ENCODE data around the gene RRBP1.

RRBP1 gene

DNA sequence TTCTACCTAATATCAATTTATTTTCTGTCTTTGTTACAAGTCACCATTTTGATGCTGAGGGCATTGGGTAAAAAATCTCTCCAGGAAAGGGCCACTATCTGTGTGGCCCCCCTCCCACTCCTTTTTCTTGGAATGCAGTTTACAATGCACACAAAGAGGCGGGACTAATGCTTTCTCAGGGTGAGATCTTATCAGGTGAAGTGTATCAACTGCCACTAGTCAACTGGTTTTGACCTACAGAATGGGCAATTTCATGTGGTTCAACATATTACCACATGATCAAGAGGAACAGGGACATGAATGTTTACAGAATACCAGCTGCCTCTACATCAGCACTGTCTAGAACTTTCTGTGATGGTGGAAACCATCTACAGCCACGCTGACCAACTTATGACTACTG, 3.7 kb downstream of the RRBP1 start:
- Mint-ChIP-seq H3K27ac (no peak overlapping the region), H3K4me3 (no peak overlapping the region)

DNA sequence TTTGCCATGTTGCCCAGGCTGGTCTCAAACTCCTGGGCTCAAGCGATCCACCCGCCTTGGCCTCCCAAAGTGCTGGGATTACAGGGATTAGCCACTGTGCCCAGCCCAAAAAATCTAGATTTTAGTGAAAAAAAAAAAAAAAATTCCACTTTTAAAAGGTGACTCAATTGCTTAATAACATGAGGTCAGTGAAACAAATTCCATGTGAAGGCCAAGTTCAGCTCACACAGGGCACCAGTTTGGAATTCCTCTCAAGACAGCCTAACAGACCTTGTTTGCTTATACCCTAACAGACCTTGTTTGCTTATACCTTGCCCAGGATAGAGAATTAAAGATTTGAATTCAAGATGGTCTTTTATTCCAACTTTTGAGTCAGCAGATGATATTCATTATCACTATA, 5.1 kb downstream of the RRBP1 start:
- Mint-ChIP-seq H3K27me3 (no peaks in the 10 kb centered on the region), H3K36me3 (no peaks in the 10 kb centered on the region), H3K9me3 (no peaks in the 10 kb centered on the region), H3K27ac (no peak overlapping the region), H3K4me1 (peaks cover 11% of the 10 kb centered on the region), H3K4me3 (no peak overlapping the region)

More for the DNA sequence above, 3.7 kb downstream of the RRBP1 start:
- no peaks in the 10 kb centered on the region for H3K9me3 Mint-ChIP-seq
- H3K27me3 Mint-ChIP-seq: no peaks in the 10 kb centered on the region
- no peaks in the 10 kb centered on the region for H3K36me3 Mint-ChIP-seq
- peaks cover 18% of the 10 kb centered on the region for H3K4me1 Mint-ChIP-seq

DNA sequence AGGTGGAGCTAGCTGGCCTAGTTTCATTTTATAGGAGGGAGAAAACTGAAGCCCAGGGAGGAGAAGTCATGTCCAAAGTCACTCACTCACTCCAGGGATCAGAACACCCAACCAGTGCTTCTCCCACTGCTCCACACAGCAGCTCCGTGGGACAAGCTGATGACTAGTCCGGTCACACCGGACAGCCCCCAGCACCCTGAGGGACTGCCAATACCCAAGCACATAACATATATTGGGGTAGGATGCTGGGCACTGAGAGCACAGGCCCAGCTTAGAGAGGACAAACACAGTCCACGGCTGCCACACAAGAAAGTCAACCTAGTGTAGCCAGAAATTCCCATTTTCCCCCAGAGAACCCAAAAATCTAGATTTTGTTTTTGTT, 5.7 kb downstream of the RRBP1 start:
- Mint-ChIP-seq H3K9me3 (no peaks in the 10 kb centered on the region), H3K27ac (no peak overlapping the region), H3K4me1 (peaks cover 11% of the 10 kb centered on the region), H3K27me3 (no peaks in the 10 kb centered on the region), H3K4me3 (no peak overlapping the region), H3K36me3 (no peaks in the 10 kb centered on the region)

DNA sequence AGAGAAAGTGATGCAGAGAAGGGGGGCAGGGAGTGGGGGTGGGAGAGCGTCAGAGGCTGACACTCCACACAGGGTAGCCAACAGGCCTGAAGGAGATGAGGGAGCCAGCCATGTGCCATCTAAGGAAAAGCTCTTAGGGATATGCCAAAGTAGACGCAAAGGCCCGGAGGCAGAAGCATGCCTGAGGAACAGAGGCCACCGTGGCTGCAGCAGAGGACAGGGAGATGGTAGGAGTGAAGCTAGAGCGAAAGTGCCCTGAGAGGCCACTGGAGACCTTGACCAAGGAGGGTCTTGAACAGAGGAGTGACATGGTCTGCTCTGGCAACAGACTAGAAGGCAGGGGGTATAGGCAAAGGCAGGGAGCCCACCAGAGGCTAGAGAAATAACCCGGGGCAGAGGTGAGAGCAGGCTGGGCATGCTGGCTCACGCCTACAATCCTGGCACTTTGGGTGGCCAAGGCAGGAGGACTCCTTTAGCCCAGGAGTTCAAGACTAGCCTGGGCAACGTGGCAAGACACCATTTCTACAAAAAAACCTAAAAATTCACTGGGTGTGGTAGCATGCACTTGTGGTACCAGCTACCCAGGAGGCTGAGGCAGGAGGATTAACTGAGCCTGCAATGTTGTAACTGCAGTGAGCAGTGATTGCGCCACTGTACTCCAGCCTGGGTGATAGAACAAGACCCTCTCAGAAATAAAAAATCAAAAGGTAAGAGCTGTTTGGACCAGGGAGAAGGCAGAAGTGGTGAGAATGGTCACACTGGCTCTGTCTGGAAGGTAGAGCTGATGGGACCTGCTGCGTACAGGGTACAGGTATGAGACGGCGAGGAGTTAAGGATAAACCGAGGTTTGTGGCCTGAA, 6.3 kb downstream of the RRBP1 start:
- Mint-ChIP-seq H3K27me3 (no peaks in the 10 kb centered on the region), H3K36me3 (no peaks in the 10 kb centered on the region), H3K4me1 (peaks cover 11% of the 10 kb centered on the region), H3K27ac (no peak overlapping the region), H3K4me3 (no peak overlapping the region), H3K9me3 (no peaks in the 10 kb centered on the region)

DNA sequence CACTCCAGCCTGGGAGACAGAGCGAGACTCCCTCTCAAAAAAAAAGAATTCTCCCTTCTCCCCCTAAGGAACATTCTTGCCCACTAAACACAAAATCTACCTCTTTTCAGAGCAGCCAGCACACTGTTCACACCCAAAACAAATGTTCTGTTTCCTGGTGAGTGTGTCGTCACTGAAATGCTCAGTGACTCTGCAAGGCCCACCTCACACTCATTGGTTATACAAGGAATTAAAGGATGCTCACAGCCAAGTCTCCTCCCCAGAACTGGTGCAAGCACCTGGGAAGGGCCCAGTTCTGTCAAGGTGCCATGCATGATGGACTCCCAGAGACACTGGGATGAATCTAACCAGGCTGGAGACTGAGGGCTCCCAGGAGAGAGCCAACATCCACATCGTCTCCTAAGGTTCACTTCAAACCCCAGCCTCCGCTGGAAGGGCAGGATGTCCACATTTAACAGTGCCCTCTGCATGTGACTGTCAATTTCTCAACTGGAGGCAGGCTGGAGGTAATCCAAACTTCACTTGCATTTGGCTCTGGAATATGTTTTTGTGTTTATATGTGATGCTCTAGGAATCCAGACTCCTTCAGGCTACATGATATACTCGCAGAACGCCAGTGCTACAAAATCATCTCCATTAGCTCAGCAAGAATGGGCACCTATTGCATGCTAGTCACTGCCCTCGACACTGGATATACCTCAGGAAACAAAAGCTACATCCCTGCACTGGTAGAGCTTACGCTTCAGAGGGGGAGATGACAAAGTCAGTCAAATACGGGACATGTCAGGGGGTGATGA, 7.1 kb downstream of the RRBP1 start:
- Mint-ChIP-seq H3K9me3 (no peaks in the 10 kb centered on the region), H3K27me3 (no peaks in the 10 kb centered on the region), H3K36me3 (peaks cover 2% of the 10 kb centered on the region), H3K4me3 (no peak overlapping the region), H3K27ac (no peak overlapping the region), H3K4me1 (peaks cover 6% of the 10 kb centered on the region)

DNA sequence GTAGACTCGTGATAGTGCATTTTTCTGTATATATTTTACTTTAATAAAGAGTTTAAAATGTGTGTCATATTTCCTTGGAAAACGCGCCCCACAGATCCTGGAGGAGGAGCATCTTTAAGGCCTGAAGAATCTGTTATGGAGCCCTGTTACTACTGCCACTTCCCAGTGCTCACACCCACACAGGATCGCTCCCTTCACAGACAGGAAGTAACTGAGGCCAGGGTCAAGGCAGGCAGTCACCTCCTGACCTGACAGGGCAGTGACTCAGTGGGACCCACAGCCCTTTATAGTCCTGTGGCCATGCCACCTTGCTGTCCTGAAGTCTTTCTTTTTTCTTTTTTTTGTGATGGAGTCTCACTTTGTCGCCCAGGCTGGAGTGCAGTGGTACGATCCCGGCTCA, 9.0 kb downstream of the RRBP1 start:
- peaks cover 2% of the 10 kb centered on the region for H3K36me3 Mint-ChIP-seq
- no peaks in the 10 kb centered on the region for H3K27me3 Mint-ChIP-seq
- no peak overlapping the region for H3K27ac Mint-ChIP-seq
- no peaks in the 10 kb centered on the region for H3K9me3 Mint-ChIP-seq
- no peaks in the 10 kb centered on the region for H3K4me1 Mint-ChIP-seq
- H3K4me3 Mint-ChIP-seq: no peak overlapping the region

DNA sequence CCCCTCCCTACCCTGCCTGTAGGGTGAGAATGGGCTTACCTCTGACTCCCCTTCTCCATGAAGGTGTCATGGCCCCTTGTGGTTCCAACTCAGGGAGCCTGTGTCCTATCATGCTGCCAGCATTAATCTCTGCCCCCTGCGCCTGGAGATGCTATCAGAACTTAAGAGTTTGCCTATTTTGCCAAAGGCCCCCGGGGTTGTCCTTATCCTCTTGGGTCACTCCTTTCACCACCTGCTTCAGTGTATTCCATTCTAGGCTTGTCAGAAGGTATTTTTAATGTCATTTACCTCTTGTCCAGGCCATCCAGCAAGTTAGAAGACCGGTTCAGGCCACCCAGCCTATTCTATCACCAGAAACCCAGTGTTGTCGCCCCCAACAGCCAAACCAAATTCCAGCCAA, 10.5 kb downstream of the RRBP1 start:
- H3K36me3 Mint-ChIP-seq: peaks cover 2% of the 10 kb centered on the region

DNA sequence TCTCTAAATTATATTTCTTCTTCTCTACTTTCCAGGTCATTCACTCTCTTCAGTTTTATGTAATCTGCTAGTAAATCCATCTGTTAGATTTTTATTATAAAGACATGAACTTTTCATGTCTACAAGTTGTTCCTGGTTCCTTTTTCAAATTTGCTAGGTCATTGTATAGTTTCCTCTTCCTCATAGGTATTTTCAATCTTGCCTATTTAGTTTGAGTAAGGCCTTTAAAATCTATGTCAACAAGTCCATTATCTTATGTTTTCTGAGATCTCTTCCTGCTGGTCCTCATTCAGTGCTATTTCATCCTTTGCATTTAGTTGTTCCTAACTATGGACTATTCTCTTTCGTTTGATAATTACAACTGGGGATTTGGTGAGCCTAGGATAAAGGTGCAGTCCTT, 11.0 kb downstream of the RRBP1 start:
- no peaks in the 10 kb centered on the region for H3K27me3 Mint-ChIP-seq
- peaks cover 2% of the 10 kb centered on the region for H3K36me3 Mint-ChIP-seq
- H3K4me1 Mint-ChIP-seq: peaks cover 7% of the 10 kb centered on the region
- no peak overlapping the region for H3K27ac Mint-ChIP-seq
- no peaks in the 10 kb centered on the region for H3K9me3 Mint-ChIP-seq
- no peak overlapping the region for H3K4me3 Mint-ChIP-seq

More for the DNA sequence above, 10.5 kb downstream of the RRBP1 start:
- no peak overlapping the region for H3K27ac Mint-ChIP-seq
- no peaks in the 10 kb centered on the region for H3K27me3 Mint-ChIP-seq
- peaks cover 1% of the 10 kb centered on the region for H3K4me1 Mint-ChIP-seq
- no peak overlapping the region for H3K4me3 Mint-ChIP-seq
- no peaks in the 10 kb centered on the region for H3K9me3 Mint-ChIP-seq

DNA sequence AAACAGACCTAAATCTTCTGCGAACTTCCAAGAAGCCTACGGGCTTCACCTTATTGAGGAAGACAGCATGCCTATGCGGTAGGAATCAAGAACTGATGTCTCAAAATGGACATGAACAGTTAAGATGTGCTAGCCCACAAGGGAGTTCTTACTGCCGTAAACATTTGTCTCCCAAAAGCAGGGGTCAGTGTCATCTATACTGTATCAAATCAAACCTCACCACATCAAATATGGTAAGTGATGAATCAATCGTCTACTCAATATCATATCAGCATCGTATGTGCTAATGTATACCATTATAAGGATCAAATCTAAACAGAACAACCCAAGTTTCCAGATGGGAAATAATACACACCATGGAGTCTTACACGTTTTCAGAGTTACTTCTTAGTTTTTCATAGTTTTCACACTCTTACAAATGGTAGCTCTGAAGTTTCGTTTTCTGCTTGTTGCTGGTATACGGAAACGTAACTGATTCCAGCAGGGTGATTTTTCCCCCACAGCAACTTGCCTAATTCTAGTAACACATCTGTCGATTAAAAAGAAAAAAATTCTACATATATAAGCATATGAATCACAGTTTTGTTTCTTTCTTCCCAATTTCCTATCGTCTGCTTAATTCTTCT, 12.6 kb downstream of the RRBP1 start:
- Mint-ChIP-seq H3K4me1 (peaks cover 21% of the 10 kb centered on the region), H3K27me3 (no peaks in the 10 kb centered on the region), H3K36me3 (peaks cover 2% of the 10 kb centered on the region), H3K27ac (no peak overlapping the region), H3K9me3 (no peaks in the 10 kb centered on the region), H3K4me3 (no peak overlapping the region)

DNA sequence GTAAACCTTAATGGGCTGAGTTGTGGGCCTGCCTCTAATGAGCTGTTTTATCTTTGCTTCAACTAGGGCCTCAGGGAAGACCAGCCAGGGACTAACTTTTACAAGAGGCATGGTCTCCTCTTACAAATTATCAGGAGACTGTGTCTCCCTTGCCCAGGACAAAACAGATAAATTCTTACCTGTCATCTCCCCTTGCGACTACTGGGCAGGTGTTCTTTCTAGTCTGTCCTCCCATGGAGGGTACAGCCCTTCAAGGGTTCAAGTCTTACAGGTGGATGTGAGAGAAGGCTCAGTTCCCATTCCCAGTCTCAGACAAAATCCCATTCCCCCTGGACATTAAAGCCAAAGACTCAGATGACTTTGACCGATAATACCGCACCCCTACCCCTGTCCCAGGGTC, 13.6 kb downstream of the RRBP1 start:
- Mint-ChIP-seq H3K4me1 (peaks cover 30% of the 10 kb centered on the region), H3K27ac (no peak overlapping the region), H3K4me3 (no peak overlapping the region)

DNA sequence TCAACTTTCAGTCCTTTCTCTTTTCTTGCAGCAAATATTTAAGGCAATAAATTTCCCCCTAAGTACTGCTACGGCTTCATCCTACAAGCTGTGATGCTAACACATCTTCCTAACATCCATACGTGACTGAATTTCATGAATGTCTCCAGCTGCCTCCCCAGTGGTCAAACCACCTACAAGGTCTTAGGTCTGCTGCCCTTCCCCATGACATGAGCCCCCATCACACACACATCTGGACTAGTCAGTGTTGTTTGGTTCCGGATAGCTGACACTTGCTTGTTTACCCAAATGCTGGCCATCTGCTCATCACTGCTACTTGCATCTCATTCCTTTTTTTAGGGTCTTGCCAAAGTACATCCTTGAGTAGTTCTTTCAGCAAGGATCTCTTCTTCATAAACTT, 14.6 kb downstream of the RRBP1 start:
- Mint-ChIP-seq H3K27ac (no peak overlapping the region), H3K27me3 (no peaks in the 10 kb centered on the region), H3K4me3 (no peak overlapping the region), H3K36me3 (peaks cover 2% of the 10 kb centered on the region), H3K4me1 (peaks cover 31% of the 10 kb centered on the region), H3K9me3 (no peaks in the 10 kb centered on the region)

More for the DNA sequence above, 13.6 kb downstream of the RRBP1 start:
- H3K36me3 Mint-ChIP-seq: peaks cover 2% of the 10 kb centered on the region
- H3K27me3 Mint-ChIP-seq: no peaks in the 10 kb centered on the region
- no peaks in the 10 kb centered on the region for H3K9me3 Mint-ChIP-seq

DNA sequence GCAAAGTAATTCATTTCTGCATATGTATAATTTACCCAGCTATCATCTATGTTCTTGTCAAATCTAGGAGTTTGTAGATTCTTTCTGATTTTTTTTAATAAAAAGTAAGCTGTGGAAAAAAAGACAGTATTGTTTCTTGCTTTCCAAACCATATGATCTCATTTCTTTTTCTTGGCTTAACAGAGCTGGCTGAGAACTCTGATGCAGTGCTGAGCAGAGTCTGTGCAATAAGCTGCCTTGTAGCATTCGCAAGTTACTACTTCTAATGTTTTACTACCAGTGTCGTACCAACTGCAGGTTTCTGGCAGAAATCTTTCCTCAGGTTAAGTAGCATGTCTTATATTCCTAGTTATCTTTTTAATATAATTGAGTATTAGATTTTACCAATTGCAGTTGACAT, 15.6 kb downstream of the RRBP1 start:
- Mint-ChIP-seq H3K4me1 (peaks cover 35% of the 10 kb centered on the region), H3K4me3 (no peak overlapping the region), H3K27ac (no peak overlapping the region), H3K9me3 (no peaks in the 10 kb centered on the region), H3K36me3 (peaks cover 2% of the 10 kb centered on the region), H3K27me3 (no peaks in the 10 kb centered on the region)

DNA sequence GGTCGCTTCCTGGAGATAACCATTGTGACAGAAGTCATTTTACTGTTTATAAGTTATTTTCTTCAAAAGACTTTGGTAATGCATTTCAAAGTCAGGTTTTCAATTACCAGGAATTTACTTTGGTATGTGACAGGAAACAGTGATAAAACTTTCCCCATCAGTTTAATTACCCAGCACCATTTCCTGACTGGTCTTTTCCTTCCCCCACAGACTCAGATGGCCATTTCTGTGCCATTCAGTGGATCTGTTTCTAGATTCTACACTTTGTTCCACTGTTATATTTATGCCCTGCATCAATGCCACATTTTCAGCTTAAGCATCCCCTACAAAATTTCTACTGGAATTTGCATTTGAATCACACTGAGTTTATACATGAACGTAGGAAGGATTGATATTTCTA, 16.3 kb downstream of the RRBP1 start:
- H3K27ac Mint-ChIP-seq: no peak overlapping the region
- H3K9me3 Mint-ChIP-seq: no peaks in the 10 kb centered on the region
- H3K27me3 Mint-ChIP-seq: no peaks in the 10 kb centered on the region
- peaks cover 2% of the 10 kb centered on the region for H3K36me3 Mint-ChIP-seq
- peaks cover 35% of the 10 kb centered on the region for H3K4me1 Mint-ChIP-seq
- no peak overlapping the region for H3K4me3 Mint-ChIP-seq

DNA sequence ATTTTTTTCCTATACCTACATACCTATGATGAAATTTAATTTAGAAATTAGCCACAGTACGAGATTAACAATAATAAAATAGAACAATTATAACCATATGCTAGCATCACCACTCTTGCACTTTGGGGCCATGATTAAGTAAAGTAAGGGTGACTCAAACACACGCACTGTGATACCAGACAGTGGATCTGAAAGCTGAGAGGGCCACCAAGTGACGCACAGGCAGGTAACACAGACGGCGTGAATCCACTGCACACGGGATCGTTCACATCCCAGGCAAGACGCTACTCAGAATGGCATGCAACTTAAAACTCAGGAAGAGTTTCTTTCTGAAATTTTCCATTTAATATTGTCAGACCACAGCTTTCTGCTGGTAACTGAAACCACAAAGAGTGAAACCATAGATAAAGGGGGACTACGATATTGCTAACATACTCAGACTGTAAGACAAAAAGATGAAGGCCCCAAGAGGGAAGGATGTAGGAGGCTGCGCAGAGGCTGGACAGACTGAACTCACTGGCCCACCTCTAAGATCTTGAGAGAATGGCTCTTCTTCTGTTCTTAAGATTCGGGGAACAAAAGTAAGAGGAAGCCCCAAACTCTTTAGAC, 17.9 kb downstream of the RRBP1 start:
- Mint-ChIP-seq H3K4me3 (no peak overlapping the region), H3K4me1 (peaks cover 35% of the 10 kb centered on the region), H3K36me3 (peaks cover 5% of the 10 kb centered on the region)

DNA sequence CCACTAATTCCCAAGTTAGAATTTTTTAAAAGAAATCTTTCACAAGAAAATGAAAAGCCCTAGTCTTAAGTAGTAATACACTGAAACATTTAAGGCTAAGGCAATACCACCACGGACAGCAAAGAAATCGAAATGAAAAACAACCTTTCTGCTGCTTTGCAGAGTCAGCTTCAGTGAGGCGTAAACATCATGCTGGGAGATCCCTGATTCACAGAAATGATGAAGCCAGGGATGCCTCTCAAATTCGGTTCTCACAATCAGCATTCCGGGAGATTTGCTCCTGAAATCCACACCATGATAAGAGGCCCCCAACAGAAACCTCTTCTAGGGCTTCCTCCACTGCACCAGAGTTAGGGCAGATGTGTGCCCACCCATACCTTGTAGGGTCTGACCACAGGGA, 18.6 kb downstream of the RRBP1 start:
- Mint-ChIP-seq H3K9me3 (no peaks in the 10 kb centered on the region), H3K4me1 (peaks cover 35% of the 10 kb centered on the region), H3K4me3 (no peak overlapping the region), H3K36me3 (peaks cover 9% of the 10 kb centered on the region), H3K27ac (no peak overlapping the region), H3K27me3 (no peaks in the 10 kb centered on the region)

More for the DNA sequence above, 17.9 kb downstream of the RRBP1 start:
- Mint-ChIP-seq H3K9me3 (no peaks in the 10 kb centered on the region), H3K27me3 (no peaks in the 10 kb centered on the region), H3K27ac (no peak overlapping the region)

Measured in activated naive CD4-positive, alpha-beta T cell treated with anti-CD3 and anti-CD28 coated beads, Interleukin-2, amount 50 U/mL, for 24 hours (primary cell).